NT2/D1 (cell line): ENCODE data around the gene CD55.

Source experiments
- YY1 ChIP-seq: IDR thresholded peaks from 2 replicates; pipeline ENCODE4 v1.6.1; 2011; ENCODE audit not compliant: insufficient read length, insufficient read depth
- ZNF274 ChIP-seq: IDR thresholded peaks from 2 replicates; pipeline ENCODE4 v1.6.1; 2011; ENCODE audit warnings: mild to moderate bottlenecking, low read depth, low read length

DNA sequence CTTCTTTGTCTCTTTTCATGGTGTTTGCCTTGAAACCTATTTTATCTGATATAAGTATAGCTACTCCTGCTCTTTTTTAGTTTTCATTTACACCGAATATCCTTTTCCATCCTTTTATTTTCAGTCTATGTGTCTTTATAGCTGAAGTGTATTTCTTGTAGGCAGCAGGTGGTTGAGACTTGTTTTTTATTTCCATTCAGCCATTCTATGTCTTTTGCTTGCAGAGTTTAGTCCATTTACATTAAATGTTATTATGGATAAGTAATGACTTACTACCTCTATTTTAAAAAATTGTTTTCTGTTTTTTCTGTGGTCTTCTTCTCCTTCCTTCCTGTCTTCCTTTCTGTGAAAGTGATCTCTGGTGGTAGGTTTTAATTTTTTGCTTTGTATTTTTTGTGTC, 45.0 kb upstream of the CD55 start:
- TF ChIP-seq ZNF274 (no peak), YY1 (no peak)
